Globus pallidus (tissue), 1 donor: Measurements from ENCODE around the gene ZSCAN32.

Experiments
- DNase-seq: peaks from one replicate; pipeline ENCODE4 v3.0.0-alpha.2; 2015; ENCODE audit warnings: low spot score

Gene ZSCAN32

GRCh38 chr16:3400779-3401688 is at the start of gene ZSCAN32, which contains the start of gene ZNF174:
TSS of gene ZSCAN32 (minus strand) at chr16:3401004. CDS start at chr16:3397557, 3,447 bp downstream.
TSS of gene ZNF174 (plus strand) at chr16:3401215. CDS start at chr16:3402005, 790 bp downstream.
- DNase-seq = peak; percentile 99

- DNase-seq = no peak
Observed at GRCh38 chr16:3444032-3444388, 43.2 kb upstream of the ZSCAN32 start.

- peak; percentile 88 for DNase-seq
Observed at GRCh38 chr16:3443108-3444031, 42.6 kb upstream of the ZSCAN32 start, which contains the start of the genes NAA60 and ZNF597. TSS of gene NAA60 (plus strand) at chr16:3443680. CDS start at chr16:3476228, 32,548 bp downstream. TSS of gene ZNF597 (minus strand) at chr16:3443504. CDS start at chr16:3443153, 351 bp downstream.

GRCh38 chr16:3439637-3440036 is 38.8 kb upstream of the ZSCAN32 start:
- no peak for DNase-seq

- no peak for DNase-seq
Observed at GRCh38 chr16:3434373-3434772, 33.6 kb upstream of the ZSCAN32 start.

GRCh38 chr16:3431779-3432219 is 31.0 kb upstream of the ZSCAN32 start:
- DNase-seq = no peak

GRCh38 chr16:3413730-3414379 is 13.1 kb upstream of the ZSCAN32 start:
- no peak for DNase-seq

GRCh38 chr16:3408561-3409197 is 7.9 kb upstream of the ZSCAN32 start:
- DNase-seq = no peak

- no peak for DNase-seq
Observed at GRCh38 chr16:3401719-3402397, 1.1 kb upstream of the ZSCAN32 start.

GRCh38 chr16:3400446-3400778 is 392 bp downstream of the ZSCAN32 start:
- DNase-seq = no peak

- DNase-seq = no peak
Observed at GRCh38 chr16:3389663-3390338, 11.0 kb downstream of the ZSCAN32 start.

GRCh38 chr16:3388325-3388724 is 12.5 kb downstream of the ZSCAN32 start:
- DNase-seq = no peak

GRCh38 chr16:3383045-3383448 is 17.8 kb downstream of the ZSCAN32 start:
- no peak for DNase-seq

GRCh38 chr16:3377917-3378316 is 22.9 kb downstream of the ZSCAN32 start:
- no peak for DNase-seq

GRCh38 chr16:3375680-3376079 is 25.1 kb downstream of the ZSCAN32 start:
- DNase-seq = no peak

- no peak for DNase-seq
Observed at GRCh38 chr16:3369073-3369472, 31.7 kb downstream of the ZSCAN32 start.

- DNase-seq = peak; percentile 90
Observed at GRCh38 chr16:3364774-3365427, 35.9 kb downstream of the ZSCAN32 start.

- DNase-seq = no peak
Observed at GRCh38 chr16:3363793-3364192, 37.0 kb downstream of the ZSCAN32 start.

- no peak for DNase-seq
Observed at GRCh38 chr16:3362931-3363330, 37.9 kb downstream of the ZSCAN32 start.

GRCh38 chr16:3358871-3359270 is 41.9 kb downstream of the ZSCAN32 start:
- DNase-seq = no peak
